Adrenal gland (tissue), 12 donors: ENCODE data around the gene TMEM37. TPM values are rescaled to one million over a fixed set of nuclear protein-coding genes. Genes with fewer than 3 reads are reported as not detected.

ENCODE experiments used
- DNase-seq, 7 donors: peaks; one replicate each; pipeline ENCODE4 v3.0.0-alpha.2; 2019 to 2020
- H3K27ac ChIP-seq, 5 donors: fragments of 200-600 bp; sonication (generic) in 4 of 5; 1 replicate in 3 of 5; 2 replicates in 2 of 5; pipeline versions ENCODE4 v1.5.1 to v1.8.0; 2016 to 2020; ENCODE audit warnings: mild to moderate bottlenecking in 1 of 5
- H3K27me3 ChIP-seq: fragments of 200-600 bp; 2 replicates; pipeline ENCODE4 v1.8.0; 2021
- H3K36me3 ChIP-seq, 2 donors: fragments of 200-600 bp; replicated peaks in 1 of 2; 1 replicate in 1 of 2; 2 replicates in 1 of 2; pipeline versions ENCODE4 v1.5.1 to v1.8.0; 2018 to 2022
- H3K4me1 ChIP-seq, 2 donors: fragments of 200-600 bp; replicated peaks in 1 of 2; 1 replicate in 1 of 2; 2 replicates in 1 of 2; pipeline versions ENCODE4 v1.5.1 to v1.8.0; 2018 to 2021
- H3K4me3 ChIP-seq, 4 donors: fragments of 200-600 bp; sonication (generic) in 3 of 4; one replicate each; pipeline ENCODE4 v1.5.1; 2016 to 2018
- H3K9me3 ChIP-seq, 3 donors: fragments of 200-600 bp; sonication (generic) in 1 of 3; replicated peaks in 1 of 3; 1 replicate in 2 of 3; 2 replicates in 1 of 3; pipeline versions ENCODE4 v1.5.1 to v1.8.0; 2016 to 2021
- POLR2A ChIP-seq, 2 donors: fragments of 450-650 bp; IDR thresholded peaks; one replicate each; pipeline ENCODE4 v1.6.1; 2017; ENCODE audit warnings: antibody characterized with exemption in 2 of 2, mild to moderate bottlenecking in 2 of 2, moderate library complexity in 1 of 2
- WGBS, 4 donors: extraction: QIAGEN DNeasy Blood & Tissue Kit in 2 of 4; methylation state at CpG; one replicate each; pipeline versions ENCODE4 v1.1.5 to v1.1.7; 2013 to 2017; 5-methylcytosine and 5-hydroxymethylcytosine counted together
- intact Hi-C, 2 donors: fragments of 100-400 bp; cut with DNase I; formaldehyde crosslinking; loops; one replicate each; pipeline versions ENCODE4 v1.14.1 to v1.15.0; 2022 to 2023
- polyA plus RNA-seq, 3 donors: library from polyadenylated mRNA; stranded (reverse); fragments of 200-250 nt in 2 of 3; fragments of 350-450 nt in 1 of 3; fragmentation: Illumina TruSeq in 1 of 3; extraction: RNeasy Lipid Tissue Mini Kit (QIAGEN cat#74804) in 1 of 3; gene quantifications; one replicate each; pipeline ENCODE4 v1.2.3, GENCODE V29; 2013 to 2014
- total RNA-seq, 9 donors: library from RNA; depleted of rRNA in 4 of 9; stranded (reverse); fragments of >200 nt in 4 of 9; fragments of 120-200 nt in 1 of 9; fragmentation: NEBNext Ultra II Directional in 1 of 9; extraction: Animal tissue kit (Norgen Biotek cat#: 25700) in 1 of 9; gene quantifications; one replicate each; pipeline versions ENCODE4 v1.1.0 to v1.2.4, GENCODE V29; 2013 to 2023
- TF ChIP-seq, protein P1 (sequence below), 6 experiments: fragments of 450-650 bp in 4 of 6; fragments of 200-600 bp in 2 of 6; sonication (generic) in 1 of 6; IDR thresholded peaks; 1 replicate in 5 of 6; 2 replicates in 1 of 6; pipeline versions ENCODE4 v1.5.1 to v1.8.0; 2016 to 2021; ENCODE audit warnings: antibody characterized with exemption in 6 of 6, mild to moderate bottlenecking in 2 of 6, moderate library complexity in 1 of 6
- donor health status: healthy with polysubstance abuse.
- donor health status: Bipolar disorder and iron deficiency.
- donor health status: DM: yes; HTN: yes; CAD: no.
- donor health status: DM: no; HTN: no; CAD: no.
- donor health status: DM: no; HTN: no; CAD: no.
- donor health status: DM: yes; HTN: yes; CAD: no.

The TMEM37 gene
- total and polyA plus RNA-seq, 12 donors, result 5.5 to 31.8 (median 14.7) TPM

DNA sequence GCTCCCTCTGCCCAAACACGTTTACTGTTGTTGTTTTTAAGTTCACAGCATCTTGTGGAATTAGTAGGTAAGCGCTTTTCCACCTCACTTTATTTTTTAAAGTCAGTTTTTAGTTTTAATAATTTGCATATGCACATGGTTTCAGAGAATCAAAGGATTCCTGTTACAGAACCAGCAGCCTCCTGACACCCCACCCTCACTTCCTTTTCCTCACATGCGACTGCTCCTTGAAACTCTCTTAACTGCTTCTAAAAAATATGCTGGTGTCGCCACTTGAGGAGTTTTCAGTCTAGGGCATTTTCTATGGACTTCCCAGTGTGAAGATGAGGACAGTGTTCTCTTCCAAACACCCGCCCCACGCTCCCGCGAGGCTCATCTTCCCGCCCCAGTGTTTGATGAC, 14.4 kb downstream of the TMEM37 start:
- Histone ChIP-seq H3K9me3 (no peaks in the 10 kb centered on the region), H3K27me3 (no peaks in the 10 kb centered on the region), H3K27ac (no peak overlapping the region), H3K4me1 (no peaks in the 10 kb centered on the region), H3K36me3 (no peaks in the 10 kb centered on the region), H3K4me3 (no peak overlapping the region)
- intact Hi-C loops, result no loop called here
- 71 to 78% (median 76%) methylated on average over 9 of the region's 9 CpGs for WGBS, 4 donors
- DNase-seq, result no peak
- TF ChIP-seq POLR2A (IDR thresholded peaks at IDR 0.05), result no peak
- TF ChIP-seq, protein P1, sequence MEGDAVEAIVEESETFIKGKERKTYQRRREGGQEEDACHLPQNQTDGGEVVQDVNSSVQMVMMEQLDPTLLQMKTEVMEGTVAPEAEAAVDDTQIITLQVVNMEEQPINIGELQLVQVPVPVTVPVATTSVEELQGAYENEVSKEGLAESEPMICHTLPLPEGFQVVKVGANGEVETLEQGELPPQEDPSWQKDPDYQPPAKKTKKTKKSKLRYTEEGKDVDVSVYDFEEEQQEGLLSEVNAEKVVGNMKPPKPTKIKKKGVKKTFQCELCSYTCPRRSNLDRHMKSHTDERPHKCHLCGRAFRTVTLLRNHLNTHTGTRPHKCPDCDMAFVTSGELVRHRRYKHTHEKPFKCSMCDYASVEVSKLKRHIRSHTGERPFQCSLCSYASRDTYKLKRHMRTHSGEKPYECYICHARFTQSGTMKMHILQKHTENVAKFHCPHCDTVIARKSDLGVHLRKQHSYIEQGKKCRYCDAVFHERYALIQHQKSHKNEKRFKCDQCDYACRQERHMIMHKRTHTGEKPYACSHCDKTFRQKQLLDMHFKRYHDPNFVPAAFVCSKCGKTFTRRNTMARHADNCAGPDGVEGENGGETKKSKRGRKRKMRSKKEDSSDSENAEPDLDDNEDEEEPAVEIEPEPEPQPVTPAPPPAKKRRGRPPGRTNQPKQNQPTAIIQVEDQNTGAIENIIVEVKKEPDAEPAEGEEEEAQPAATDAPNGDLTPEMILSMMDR (IDR thresholded peaks at IDR 0.05), result no peak

DNA sequence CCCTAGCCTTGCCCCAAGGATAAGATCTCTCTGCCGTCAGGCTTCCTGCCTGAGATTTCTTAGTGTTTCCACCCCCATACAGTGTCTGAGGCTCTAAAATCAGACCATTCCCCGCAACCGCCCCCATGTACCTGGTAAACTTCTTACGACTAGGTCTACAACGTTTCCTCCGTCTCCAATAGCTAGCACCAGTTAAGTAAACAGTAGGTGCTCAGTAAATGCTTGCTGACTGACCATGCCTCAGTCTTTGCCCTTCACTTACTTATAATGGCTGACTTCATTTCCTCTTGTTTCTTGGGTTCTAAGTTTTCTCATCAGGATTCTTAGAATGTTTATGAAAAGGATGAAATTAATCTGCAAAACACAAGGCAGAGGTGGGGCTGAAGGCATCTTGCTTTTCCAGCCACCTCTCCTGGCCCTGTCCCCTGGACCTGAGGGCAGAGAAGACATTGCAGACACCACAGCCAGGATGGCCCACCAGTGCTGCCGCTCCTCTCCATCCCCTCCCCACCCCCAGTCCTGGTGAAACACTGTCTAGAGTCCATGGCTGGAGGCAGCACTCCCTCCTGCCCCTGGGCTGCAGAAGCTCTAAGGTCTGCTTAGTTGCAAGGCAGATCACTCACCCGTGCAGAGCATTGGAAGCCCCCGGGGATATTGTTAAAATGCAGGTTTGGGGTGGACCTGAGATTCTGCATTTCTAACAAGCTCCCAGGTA, 16.9 kb downstream of the TMEM37 start:
- no peak overlapping the region for H3K4me3 ChIP-seq
- 83 to 91% (median 85%) methylated on average over 9 of the region's 9 CpGs for WGBS, 4 donors
- TF ChIP-seq, protein P1 (IDR thresholded peaks at IDR 0.05), result no peak
- TF ChIP-seq POLR2A (IDR thresholded peaks at IDR 0.05), result no peak

DNA sequence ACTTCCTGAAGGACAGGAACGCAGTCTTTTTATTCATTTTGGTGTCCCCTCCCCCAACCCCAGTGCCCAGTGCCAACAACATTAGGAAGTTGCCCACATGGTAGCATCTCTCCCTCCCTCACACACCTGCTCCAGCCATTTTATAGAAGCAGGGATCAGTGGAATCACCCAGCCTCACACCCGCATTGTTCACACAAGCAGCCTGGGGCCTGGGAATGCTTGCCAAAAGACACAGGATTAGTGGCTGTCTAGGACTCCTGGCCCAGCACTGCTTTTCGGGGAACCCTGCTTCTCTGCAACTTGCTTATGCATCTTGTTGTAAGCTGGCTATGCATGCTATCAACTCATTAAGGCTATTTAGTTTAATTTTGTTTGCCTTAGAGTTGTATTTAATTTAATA, 17.9 kb downstream of the TMEM37 start:
- H3K4me3 ChIP-seq, result no peak overlapping the region
- intact Hi-C loops, result no loop called here
- no peaks in the 10 kb centered on the region for H3K36me3 ChIP-seq
- DNase-seq, result no peak
- H3K27me3 ChIP-seq, result no peaks in the 10 kb centered on the region
- no peaks in the 10 kb centered on the region for H3K4me1 ChIP-seq
- 74 to 91% (median 81%) methylated on average over 3 of the region's 3 CpGs for WGBS, 4 donors
- no peak overlapping the region for H3K27ac ChIP-seq
- TF ChIP-seq POLR2A (IDR thresholded peaks at IDR 0.05), result no peak
- TF ChIP-seq, protein P1 (IDR thresholded peaks at IDR 0.05), result no peak
- no peaks in the 10 kb centered on the region for H3K9me3 ChIP-seq

More for the DNA sequence above, 16.9 kb downstream of the TMEM37 start:
- Histone ChIP-seq H3K36me3 (no peaks in the 10 kb centered on the region), H3K27me3 (no peaks in the 10 kb centered on the region), H3K4me1 (no peaks in the 10 kb centered on the region), H3K27ac (no peak overlapping the region), H3K9me3 (no peaks in the 10 kb centered on the region)
- intact Hi-C loops, result no loop called here
- no peak for DNase-seq

GRCh38 chr2:119451336-119452050, 19.8 kb downstream of the TMEM37 start:
- Histone ChIP-seq H3K4me1 (peaks cover 9% of the 10 kb centered on the region in 2 donors), H3K4me3 (no peak overlapping the region), H3K36me3 (no peaks in the 10 kb centered on the region), H3K9me3 (no peaks in the 10 kb centered on the region), H3K27ac (no peak overlapping the region), H3K27me3 (no peaks in the 10 kb centered on the region)
- DNase-seq, result no peak
- intact Hi-C loops, result no loop called here
- WGBS, 4 donors, result 91 to 98% (median 92%) methylated on average over 7 to 9 of the region's 9 CpGs
- TF ChIP-seq, protein P1 (IDR thresholded peaks at IDR 0.05), result no peak
- no peak for TF ChIP-seq POLR2A (IDR thresholded peaks at IDR 0.05)
